ENCODE measurements around the gene CHD9. TPM values are rescaled to one million over a fixed set of nuclear protein-coding genes. Genes with fewer than 3 reads are reported as not detected.

CHD9 gene
- total and polyA plus RNA-seq, 9 of the 15 experiments (the other 6 are each of a cell fraction or from before 2014, with no cell fraction given), result 29.0 to 69.3 (median 40.6) TPM

GRCh38 chr16:53201900-53202299 is 147.1 kb downstream of the CHD9 start:
- Histone ChIP-seq H3K27ac (ENCODE audit: extremely low read depth, low read depth, low read length) (no peak overlapping the region), H2AFZ (ENCODE audit: low read depth, low read length) (no peak overlapping the region), H3K9me3 (replicated peaks; ENCODE audit: control insufficient read depth, insufficient read depth, low read depth, low read length) (no peaks in the 10 kb centered on the region), H3K4me1 (replicated peaks in 1 of 2; ENCODE audit: control insufficient read depth in 2 of 2, insufficient read depth in 2 of 2, low read length in 2 of 2) (peaks cover 0 to 4% of the 10 kb centered on the region in 2 experiments; a peak in 2 of 5 replicates), H4K20me1 (replicated peaks; ENCODE audit: control insufficient read depth, insufficient read depth, low read length) (no peaks in the 10 kb centered on the region), H3K9me1 (ENCODE audit: control insufficient read depth, insufficient read depth, low read length) (no peaks in the 10 kb centered on the region), H3K9ac (ENCODE audit: insufficient read depth in 1 of 2, low read depth in 2 of 2, low read length in 2 of 2) (no peak overlapping the region), H3K4me3 (no peak overlapping the region), H3K4me2 (ENCODE audit: insufficient read depth, low read length) (no peak overlapping the region), H3K27me3 (ENCODE audit: control insufficient read depth in 2 of 2, insufficient read depth in 2 of 2, low read length in 2 of 2) (no peaks in the 10 kb centered on the region), H3K36me3 (ENCODE audit: control insufficient read depth, insufficient read depth, low read length) (peaks cover 4% of the 10 kb centered on the region; the same call in 1 of the 3 replicates), H3K79me2 (ENCODE audit: control insufficient read depth, insufficient read depth, low read length) (peaks cover 45% of the 10 kb centered on the region)
- ChIA-PET CTCF (ENCODE audit: low intra/inter-chr PET ratio) (no interaction called here), POLR2A (no interaction called here)
- no TSS peak for BruUV-seq (replicated peaks)
- in situ Hi-C loops (cut with MboI), result no loop called here
- intact Hi-C loops (cut with micrococcal nuclease), result no loop called here
- no peak for ATAC-seq
- TF ChIP-seq RBM25 (IDR thresholded peaks at IDR 0.05; ENCODE audit: low read depth, low read length, severe bottlenecking), result peak; percentile 64
- TF ChIP-seq BCOR (IDR thresholded peaks at IDR 0.05), result peak; percentile 51; the same call in 1 of the 2 replicates
- no peak for TF ChIP-seq ETS2 (tag; IDR thresholded peaks at IDR 0.05; ENCODE audit: borderline replicate concordance, poor library complexity, severe bottlenecking)
- TF ChIP-seq ZNF121 (CRISPR knock-in tag; conservative IDR thresholded peaks at IDR 0.05), result peak; percentile 98
- TF ChIP-seq, protein P1, sequence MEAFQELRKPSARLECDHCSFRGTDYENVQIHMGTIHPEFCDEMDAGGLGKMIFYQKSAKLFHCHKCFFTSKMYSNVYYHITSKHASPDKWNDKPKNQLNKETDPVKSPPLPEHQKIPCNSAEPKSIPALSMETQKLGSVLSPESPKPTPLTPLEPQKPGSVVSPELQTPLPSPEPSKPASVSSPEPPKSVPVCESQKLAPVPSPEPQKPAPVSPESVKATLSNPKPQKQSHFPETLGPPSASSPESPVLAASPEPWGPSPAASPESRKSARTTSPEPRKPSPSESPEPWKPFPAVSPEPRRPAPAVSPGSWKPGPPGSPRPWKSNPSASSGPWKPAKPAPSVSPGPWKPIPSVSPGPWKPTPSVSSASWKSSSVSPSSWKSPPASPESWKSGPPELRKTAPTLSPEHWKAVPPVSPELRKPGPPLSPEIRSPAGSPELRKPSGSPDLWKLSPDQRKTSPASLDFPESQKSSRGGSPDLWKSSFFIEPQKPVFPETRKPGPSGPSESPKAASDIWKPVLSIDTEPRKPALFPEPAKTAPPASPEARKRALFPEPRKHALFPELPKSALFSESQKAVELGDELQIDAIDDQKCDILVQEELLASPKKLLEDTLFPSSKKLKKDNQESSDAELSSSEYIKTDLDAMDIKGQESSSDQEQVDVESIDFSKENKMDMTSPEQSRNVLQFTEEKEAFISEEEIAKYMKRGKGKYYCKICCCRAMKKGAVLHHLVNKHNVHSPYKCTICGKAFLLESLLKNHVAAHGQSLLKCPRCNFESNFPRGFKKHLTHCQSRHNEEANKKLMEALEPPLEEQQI (IDR thresholded peaks at IDR 0.05), result 0 out of 2 replicates have a peak, but pooled peaks have one; percentile 19
- no peak for DNase-seq (ENCODE audit: extremely low read depth in 1 of 4, low spot score in 3 of 4)
- WGBS (ENCODE audit: insufficient coverage, low coverage, missing lambda C conversion rate), result 10% methylated on average over 1 of the region's 1 CpG
- FAIRE-seq, result no peak
